ENCODE data around the gene NABP2. TPM values are rescaled to one million over a fixed set of nuclear protein-coding genes. Genes with fewer than 3 reads are reported as not detected.

NABP2 gene
- total RNA-seq, 1 donor from 2014 or later, result 20.3 TPM

DNA sequence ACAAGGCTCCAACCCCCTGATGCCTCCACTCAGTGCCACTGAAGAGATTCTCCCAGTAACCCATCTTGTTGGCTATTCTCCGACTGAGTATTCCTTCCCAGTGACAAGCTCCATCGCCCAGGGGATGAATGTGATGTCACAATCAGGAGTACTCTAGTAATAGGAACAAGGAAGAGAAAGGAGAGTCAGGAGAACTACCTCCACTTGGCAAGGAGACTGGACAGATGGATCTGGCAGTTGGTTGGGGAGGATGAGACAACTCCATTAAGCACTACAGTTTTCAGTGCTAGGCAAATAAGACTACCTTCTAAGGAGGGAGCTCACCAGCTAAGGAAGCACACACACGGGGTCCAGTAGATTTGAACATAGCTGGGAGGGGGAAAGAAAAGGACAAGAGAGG lies 7.7 kb upstream of the NABP2 start:
- TF ChIP-seq, protein P1, sequence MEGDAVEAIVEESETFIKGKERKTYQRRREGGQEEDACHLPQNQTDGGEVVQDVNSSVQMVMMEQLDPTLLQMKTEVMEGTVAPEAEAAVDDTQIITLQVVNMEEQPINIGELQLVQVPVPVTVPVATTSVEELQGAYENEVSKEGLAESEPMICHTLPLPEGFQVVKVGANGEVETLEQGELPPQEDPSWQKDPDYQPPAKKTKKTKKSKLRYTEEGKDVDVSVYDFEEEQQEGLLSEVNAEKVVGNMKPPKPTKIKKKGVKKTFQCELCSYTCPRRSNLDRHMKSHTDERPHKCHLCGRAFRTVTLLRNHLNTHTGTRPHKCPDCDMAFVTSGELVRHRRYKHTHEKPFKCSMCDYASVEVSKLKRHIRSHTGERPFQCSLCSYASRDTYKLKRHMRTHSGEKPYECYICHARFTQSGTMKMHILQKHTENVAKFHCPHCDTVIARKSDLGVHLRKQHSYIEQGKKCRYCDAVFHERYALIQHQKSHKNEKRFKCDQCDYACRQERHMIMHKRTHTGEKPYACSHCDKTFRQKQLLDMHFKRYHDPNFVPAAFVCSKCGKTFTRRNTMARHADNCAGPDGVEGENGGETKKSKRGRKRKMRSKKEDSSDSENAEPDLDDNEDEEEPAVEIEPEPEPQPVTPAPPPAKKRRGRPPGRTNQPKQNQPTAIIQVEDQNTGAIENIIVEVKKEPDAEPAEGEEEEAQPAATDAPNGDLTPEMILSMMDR (IDR thresholded peaks at IDR 0.05; ENCODE audit: borderline replicate concordance), result no peak
- H3K27ac ChIP-seq (replicated peaks), result no peak overlapping the region
- no peaks in the 10 kb centered on the region for H3K27me3 ChIP-seq (ENCODE audit: low read depth)
- H3K4me1 ChIP-seq, result peaks cover 29% of the 10 kb centered on the region
- H3K36me3 ChIP-seq, result peaks cover 57% of the 10 kb centered on the region
- no peak overlapping the region for H3K4me3 ChIP-seq
- H3K9me3 ChIP-seq (replicated peaks), result no peaks in the 10 kb centered on the region
- intact Hi-C loops (cut with micrococcal nuclease), result no loop called here
- no peak for DNase-seq

DNA sequence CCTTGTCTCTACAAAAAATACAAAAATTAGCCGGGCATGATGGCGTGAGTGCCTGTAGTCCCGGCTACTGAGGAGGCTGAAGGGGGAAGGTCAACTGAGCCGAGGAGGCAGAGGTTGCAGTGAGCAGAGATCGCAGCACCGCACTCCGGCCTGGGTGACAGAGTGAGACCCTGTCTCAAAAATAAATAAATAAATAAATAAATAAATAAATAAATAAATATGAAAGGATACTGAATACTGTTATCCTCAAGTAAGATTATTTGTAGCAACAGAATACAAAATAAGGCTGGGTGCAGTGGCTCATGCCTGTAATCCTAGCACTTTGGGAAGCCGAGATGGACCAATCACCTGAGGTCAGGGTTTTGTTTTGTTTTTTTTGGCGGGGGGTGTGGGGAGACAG lies 4.3 kb upstream of the NABP2 start:
- peaks cover 24% of the 10 kb centered on the region for H3K36me3 ChIP-seq
- peaks cover 58% of the 10 kb centered on the region for H3K4me1 ChIP-seq
- DNase-seq, result no peak
- TF ChIP-seq, protein P1 (IDR thresholded peaks at IDR 0.05; ENCODE audit: borderline replicate concordance), result no peak
- peak overlapping the region; percentile 99 for H3K27ac ChIP-seq (replicated peaks)
- H3K4me3 ChIP-seq, result peak overlapping the region; percentile 81
- intact Hi-C loops (cut with micrococcal nuclease), result no loop called here
- H3K27me3 ChIP-seq (ENCODE audit: low read depth), result no peaks in the 10 kb centered on the region
- no peaks in the 10 kb centered on the region for H3K9me3 ChIP-seq (replicated peaks)

DNA sequence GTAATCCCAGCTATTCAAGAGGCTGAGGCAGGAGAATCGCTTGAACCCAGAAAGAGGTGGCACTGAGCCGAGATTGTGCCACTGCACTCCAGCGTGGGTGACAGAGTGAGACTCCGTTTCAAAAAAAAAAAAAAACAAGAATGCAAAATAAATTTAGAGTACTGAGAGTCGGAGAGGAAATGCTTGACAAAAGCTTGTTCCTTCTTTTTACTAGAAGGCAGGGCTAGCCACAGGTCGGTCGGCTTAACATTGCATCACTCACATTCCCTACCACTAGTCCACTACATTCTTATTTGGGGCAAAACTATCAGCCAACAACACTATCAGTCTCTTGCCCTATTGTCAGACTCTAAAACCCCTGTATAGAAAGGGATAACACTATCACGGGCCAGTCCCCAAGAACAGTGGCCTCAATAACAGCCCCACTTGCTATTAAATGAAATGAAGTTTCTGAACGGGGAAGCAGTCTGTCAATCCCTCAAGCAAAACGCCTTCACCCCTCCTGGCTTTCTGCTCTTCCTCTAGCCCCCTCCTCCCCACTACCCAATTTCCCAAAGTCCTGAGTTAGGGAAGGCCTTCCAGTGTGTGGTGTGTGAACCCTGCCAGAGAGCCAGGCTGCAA lies 3.4 kb upstream of the NABP2 start:
- TF ChIP-seq, protein P1 (IDR thresholded peaks at IDR 0.05; ENCODE audit: borderline replicate concordance), result no peak
- no peak for DNase-seq
- H3K27me3 ChIP-seq (ENCODE audit: low read depth), result no peaks in the 10 kb centered on the region
- H3K27ac ChIP-seq (replicated peaks), result peak overlapping the region; percentile 99
- H3K4me3 ChIP-seq, result peak overlapping the region; percentile 81
- peaks cover 15% of the 10 kb centered on the region for H3K36me3 ChIP-seq
- no peaks in the 10 kb centered on the region for H3K9me3 ChIP-seq (replicated peaks)
- intact Hi-C loops (cut with micrococcal nuclease), result no loop called here
- peaks cover 63% of the 10 kb centered on the region for H3K4me1 ChIP-seq

DNA sequence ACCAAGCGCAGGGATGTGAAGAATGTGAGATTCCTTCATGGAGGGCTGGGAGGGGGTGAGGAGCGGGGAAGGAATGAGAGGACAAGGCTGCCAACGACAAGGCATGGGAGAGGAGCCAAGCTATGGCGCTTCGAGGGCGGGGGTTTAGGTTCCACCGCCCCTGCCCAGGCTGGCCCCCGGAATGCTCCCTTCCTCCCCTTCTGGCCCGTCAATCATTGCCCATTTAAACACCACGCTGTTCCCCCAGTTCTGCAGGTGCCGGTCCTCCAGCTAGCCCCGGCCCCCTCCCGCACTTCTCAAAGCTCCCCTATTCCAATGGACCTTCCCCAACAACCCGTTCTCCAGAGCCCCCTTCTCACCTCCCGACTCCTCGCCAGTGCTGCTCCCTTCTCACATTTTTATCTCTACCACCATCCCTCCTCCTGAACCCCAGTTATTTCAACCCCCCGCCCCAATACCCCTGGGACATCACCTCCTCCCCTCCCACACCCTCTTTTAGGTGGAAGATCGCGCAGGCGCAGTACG lies 2.8 kb upstream of the NABP2 start:
- intact Hi-C loops (cut with micrococcal nuclease), result no loop called here
- H3K4me3 ChIP-seq, result peak overlapping the region; percentile 81
- H3K27ac ChIP-seq (replicated peaks), result peak overlapping the region; percentile 99
- TF ChIP-seq, protein P1 (IDR thresholded peaks at IDR 0.05; ENCODE audit: borderline replicate concordance), result no peak
- H3K4me1 ChIP-seq, result peaks cover 63% of the 10 kb centered on the region
- peak; percentile 59 for DNase-seq
- no peaks in the 10 kb centered on the region for H3K9me3 ChIP-seq (replicated peaks)
- H3K27me3 ChIP-seq (ENCODE audit: low read depth), result no peaks in the 10 kb centered on the region
- H3K36me3 ChIP-seq, result peaks cover 9% of the 10 kb centered on the region

DNA sequence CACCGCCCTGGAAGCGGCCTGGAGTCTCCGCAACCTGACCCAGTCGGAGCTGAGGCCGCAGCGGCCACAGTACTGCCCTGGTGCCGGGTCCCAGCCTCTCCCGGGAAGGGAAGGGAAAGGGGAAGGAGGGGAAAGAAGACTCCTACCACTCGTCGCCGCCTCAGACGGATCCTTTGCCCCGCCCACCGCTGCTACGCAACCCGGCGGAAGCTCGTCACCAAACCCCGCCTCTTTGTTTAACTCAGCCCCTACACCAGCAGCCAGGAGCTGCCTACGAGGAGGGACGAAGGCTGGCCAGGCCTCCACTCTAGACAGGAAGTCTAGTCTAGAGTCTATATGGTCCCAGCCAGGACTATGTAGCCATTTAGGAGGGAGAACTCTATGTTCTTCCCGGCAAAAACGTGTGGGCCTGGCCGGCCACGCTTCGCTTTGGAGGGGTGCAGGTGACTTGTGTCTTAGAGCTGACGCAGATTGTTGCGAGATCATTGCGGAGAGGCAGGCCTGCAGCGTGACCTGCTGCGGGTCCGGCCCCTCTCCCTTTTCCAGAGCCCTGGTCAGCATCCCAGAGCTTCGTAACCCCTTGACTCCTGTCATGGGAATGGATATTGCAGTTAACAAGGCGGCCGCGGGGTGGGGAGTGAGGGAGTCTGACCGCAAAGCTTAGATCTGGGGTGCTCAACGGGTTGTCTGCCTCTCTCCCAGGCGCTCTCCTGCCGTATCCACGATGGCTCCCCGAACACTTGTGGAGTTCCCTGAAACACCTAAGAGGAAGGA lies 2.2 kb upstream of the NABP2 start, which contains the start of gene RNF41:
Gene RNF41, minus strand, starts transcription at position 166 of the 774 bp plus-strand sequence. CDS start 7,875 bp downstream, outside the sequence.
- TF ChIP-seq, protein P1 (IDR thresholded peaks at IDR 0.05; ENCODE audit: borderline replicate concordance), result no peak
- Histone ChIP-seq H3K9me3 (replicated peaks) (no peaks in the 10 kb centered on the region), H3K27ac (replicated peaks) (peak within 1 kb of the TSS; percentile 99), H3K4me3 (peak within 1 kb of the TSS; percentile 81), H3K4me1 (peaks cover 63% of the 10 kb centered on the region), H3K27me3 (ENCODE audit: low read depth) (no peaks in the 10 kb centered on the region), H3K36me3 (peaks cover 3% of the 10 kb centered on the region)
- intact Hi-C loops (cut with micrococcal nuclease), result no loop called here
- peak; percentile 97 for DNase-seq
